ENCODE measurements around the gene C1QTNF8. TPM values are rescaled to one million over a fixed set of nuclear protein-coding genes. Genes with fewer than 3 reads are reported as not detected.

C1QTNF8 gene
- total and polyA plus RNA-seq, 2 of the 13 experiments (the other 11 are each of a cell fraction or from before 2014, with no cell fraction given), result 0.09 TPM; not detected in 1

DNA sequence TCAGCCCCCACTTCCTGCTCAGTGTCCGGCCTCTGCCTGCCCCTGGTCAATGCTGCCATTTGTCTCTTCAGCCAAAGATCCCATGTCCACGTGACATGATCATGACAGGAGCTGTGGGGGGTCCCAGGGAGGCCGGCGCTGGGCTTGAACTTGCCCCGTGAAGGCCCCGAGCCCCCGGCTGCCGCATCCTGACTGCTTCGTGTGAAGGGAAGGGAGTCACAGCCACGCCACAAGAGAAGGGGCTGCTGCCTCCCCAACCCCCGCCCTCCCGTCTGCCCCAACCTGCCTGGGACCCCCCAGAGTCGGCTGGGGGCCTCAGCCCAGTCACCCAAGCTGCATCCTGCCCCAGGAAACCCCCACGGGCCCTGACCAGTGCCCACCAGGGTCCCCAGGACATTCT is 37.8 kb downstream of the C1QTNF8 start:
- intact Hi-C loops (cut with micrococcal nuclease; ENCODE audit: unreplicated experiment) (no loop called here), in situ Hi-C loops (cut with HindIII; ENCODE audit: extremely low pct_ligation_motif_present, low pct_unique_long_range_greater_than_20kb) (no loop called here)
- Histone ChIP-seq H3K4me2 (ENCODE audit: low read depth, low read length) (no peak overlapping the region), H3K27ac (ENCODE audit: extremely low read length, insufficient read depth, low read length) (no peak overlapping the region), H3K36me3 (replicated peaks in 1 of 2; ENCODE audit: control insufficient read depth in 1 of 2, insufficient read depth in 2 of 2, low read length in 2 of 2) (no peaks in the 10 kb centered on the region), H3K9ac (ENCODE audit: insufficient read depth, low read depth, low read length) (no peak overlapping the region), H3K4me1 (ENCODE audit: insufficient read depth, low read length) (no peaks in the 10 kb centered on the region), H3K9me3 (ENCODE audit: low read length) (no peaks in the 10 kb centered on the region), H3K27me3 (ENCODE audit: control insufficient read depth in 1 of 2, insufficient read depth in 2 of 2, low read length in 2 of 2) (peaks cover 20 to 52% of the 10 kb centered on the region in 2 experiments), H4K20me1 (ENCODE audit: insufficient read depth, low read length) (peaks cover 2% of the 10 kb centered on the region; the same call in 1 of the 2 replicates), H3K79me2 (ENCODE audit: insufficient read depth, low read length) (no peaks in the 10 kb centered on the region), H2AFZ (ENCODE audit: low read length) (no peak overlapping the region), H3K4me3 (replicated peaks in 1 of 3; ENCODE audit: insufficient read depth in 1 of 3, low read depth in 2 of 3, low read length in 3 of 3) (no peak overlapping the region)
- whole genome bisulfite sequencing (ENCODE audit: low lambda C conversion rate), result 46% methylated on average over 4 of the region's 14 CpGs
- TF ChIP-seq KLF13 (CRISPR knock-in tag; IDR thresholded peaks at IDR 0.05), result no peak
- no peak for TF ChIP-seq ZZZ3 (CRISPR knock-in tag; IDR thresholded peaks at IDR 0.05; ENCODE audit: borderline replicate concordance)
- TF ChIP-seq, protein P1, sequence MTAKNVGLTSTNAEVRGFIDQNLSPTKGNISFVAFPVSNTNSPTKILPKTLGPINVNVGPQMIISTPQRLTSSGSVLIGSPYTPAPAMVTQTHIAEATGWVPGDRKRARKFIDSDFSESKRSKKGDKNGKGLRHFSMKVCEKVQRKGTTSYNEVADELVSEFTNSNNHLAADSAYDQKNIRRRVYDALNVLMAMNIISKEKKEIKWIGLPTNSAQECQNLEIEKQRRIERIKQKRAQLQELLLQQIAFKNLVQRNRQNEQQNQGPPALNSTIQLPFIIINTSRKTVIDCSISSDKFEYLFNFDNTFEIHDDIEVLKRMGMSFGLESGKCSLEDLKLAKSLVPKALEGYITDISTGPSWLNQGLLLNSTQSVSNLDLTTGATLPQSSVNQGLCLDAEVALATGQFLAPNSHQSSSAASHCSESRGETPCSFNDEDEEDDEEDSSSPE (CRISPR knock-in tag; IDR thresholded peaks at IDR 0.05), result no peak
- no peak for TF ChIP-seq NR0B2 (CRISPR knock-in tag; IDR thresholded peaks at IDR 0.05)
- no peak for TF ChIP-seq SUZ12 (IDR thresholded peaks at IDR 0.05; ENCODE audit: low read depth, low read length)
- TF ChIP-seq FOXA1 (IDR thresholded peaks at IDR 0.05), result no peak
- no peak for TF ChIP-seq FOXA1 (CRISPR knock-in tag; IDR thresholded peaks at IDR 0.05)
- TF ChIP-seq SP2 (CRISPR knock-in tag; IDR thresholded peaks at IDR 0.05), result no peak
- no peak for TF ChIP-seq ZNF788 (CRISPR knock-in tag; IDR thresholded peaks at IDR 0.05; ENCODE audit: borderline replicate concordance)
- no peak for TF ChIP-seq CHD4 (IDR thresholded peaks at IDR 0.05; ENCODE audit: borderline replicate concordance, low read length)
- TF ChIP-seq SOX6 (IDR thresholded peaks at IDR 0.05), result no peak
- no peak for TF ChIP-seq SOX6 (CRISPR knock-in tag; IDR thresholded peaks at IDR 0.05)
- no peak for TF ChIP-seq GATA4 (IDR thresholded peaks at IDR 0.05; ENCODE audit: borderline replicate concordance, low read depth)
- no peak for TF ChIP-seq BCL6 (CRISPR knock-in tag; IDR thresholded peaks at IDR 0.05)
- no peak for TF ChIP-seq FOSL2 (CRISPR knock-in tag; IDR thresholded peaks at IDR 0.05)
- no peak for TF ChIP-seq ZNF660 (CRISPR knock-in tag; IDR thresholded peaks at IDR 0.05; ENCODE audit: borderline replicate concordance, low read depth)
- TF ChIP-seq ZNF652 (CRISPR knock-in tag; IDR thresholded peaks at IDR 0.05; ENCODE audit: borderline replicate concordance, low read depth), result no peak
- TF ChIP-seq ZNF562 (CRISPR knock-in tag; IDR thresholded peaks at IDR 0.05; ENCODE audit: borderline replicate concordance), result no peak
- TF ChIP-seq CSRNP2 (CRISPR knock-in tag; conservative IDR thresholded peaks at IDR 0.05; ENCODE audit: low read depth), result no peak
- TF ChIP-seq, protein P2, sequence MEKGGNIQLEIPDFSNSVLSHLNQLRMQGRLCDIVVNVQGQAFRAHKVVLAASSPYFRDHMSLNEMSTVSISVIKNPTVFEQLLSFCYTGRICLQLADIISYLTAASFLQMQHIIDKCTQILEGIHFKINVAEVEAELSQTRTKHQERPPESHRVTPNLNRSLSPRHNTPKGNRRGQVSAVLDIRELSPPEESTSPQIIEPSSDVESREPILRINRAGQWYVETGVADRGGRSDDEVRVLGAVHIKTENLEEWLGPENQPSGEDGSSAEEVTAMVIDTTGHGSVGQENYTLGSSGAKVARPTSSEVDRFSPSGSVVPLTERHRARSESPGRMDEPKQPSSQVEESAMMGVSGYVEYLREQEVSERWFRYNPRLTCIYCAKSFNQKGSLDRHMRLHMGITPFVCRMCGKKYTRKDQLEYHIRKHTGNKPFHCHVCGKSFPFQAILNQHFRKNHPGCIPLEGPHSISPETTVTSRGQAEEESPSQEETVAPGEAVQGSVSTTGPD (CRISPR knock-in tag; IDR thresholded peaks at IDR 0.05), result no peak
- DNase-seq (ENCODE audit: low spot score), result no peak
- FAIRE-seq, result no peak
- ChIA-PET CTCF (ENCODE audit: low intra/inter-chr PET ratio, low total read pairs) (interaction anchor here (1.5 to 4.4 kb wide), 3 partner anchors 44 to 245 kb away, joined by 6 to 42 read pairs (median 20); no protein-coding TSS in a partner anchor), POLR2A (no interaction called here)
- no peak for ATAC-seq
- BruUV-seq (replicated peaks), result no TSS peak
